Naive thymus-derived CD4-positive, alpha-beta T cell (primary cell): ENCODE results near the gene NCEH1. TPM values are rescaled to one million over a fixed set of nuclear protein-coding genes. Genes with fewer than 3 reads are reported as not detected.

Source experiments
- ATAC-seq: fragments of 150-1000 bp; cut with Tn5 transposase; 2 replicates; pipeline ENCODE4 v1.10.0; 2021; ENCODE audit warnings: mild to moderate bottlenecking, moderate library complexity
- CTCF ChIA-PET: fragments of 350-600 bp; sonication (Branson Sonifier 250); formaldehyde crosslinking; loops from one replicate; lab custom pipeline; 2021; ENCODE audit warnings: antibody characterized with exemption; lab: Charles Lee
- POLR2A ChIA-PET: fragments of 350-600 bp; sonication (Branson Sonifier 250); formaldehyde crosslinking; loops from one replicate; lab custom pipeline; 2021; ENCODE audit warnings: antibody characterized with exemption, inconsistent platforms; lab: Charles Lee
- DNase-seq, 9 donors: peaks; one replicate each; pipeline versions ENCODE4 v3.0.0 to v3.0.0-alpha.2; 2020 to 2022; ENCODE audit warnings: mixed read lengths in 1 of 9
- H3K27ac ChIP-seq: one replicate; pipeline ENCODE4 v1.7.0; 2013; ENCODE audit warnings: mild to moderate bottlenecking, low read depth, low read length, moderate library complexity
- H3K27me3 ChIP-seq, 2 donors: one replicate each; pipeline ENCODE4 v1.7.0; 2013; ENCODE audit warnings: low read length in 2 of 2, mild to moderate bottlenecking in 2 of 2, moderate library complexity in 2 of 2; ENCODE audit not compliant: control insufficient read depth in 2 of 2, insufficient read depth in 2 of 2
- H3K36me3 ChIP-seq, 3 experiments: 1 replicate in 2 of 3; 2 replicates in 1 of 3; pipeline ENCODE4 v1.7.0; 2013; ENCODE audit warnings: low read length in 3 of 3, mild to moderate bottlenecking in 3 of 3, moderate library complexity in 1 of 3; ENCODE audit not compliant: insufficient read depth in 3 of 3, control insufficient read depth in 2 of 3
- H3K4me1 ChIP-seq, 2 donors: one replicate each; pipeline ENCODE4 v1.7.0; 2013; ENCODE audit warnings: low read length in 2 of 2, mild to moderate bottlenecking in 2 of 2, moderate library complexity in 1 of 2; ENCODE audit not compliant: control insufficient read depth in 2 of 2, insufficient read depth in 2 of 2
- H3K4me3 ChIP-seq: 2 replicates; pipeline ENCODE4 v1.7.0; 2013; ENCODE audit warnings: mild to moderate bottlenecking, low read length
- H3K9me3 ChIP-seq, 3 experiments: 1 replicate in 2 of 3; 2 replicates in 1 of 3; pipeline ENCODE4 v1.7.0; 2013; ENCODE audit warnings: low read length in 3 of 3; ENCODE audit not compliant: control insufficient read depth in 2 of 3
- H3K27ac Mint-ChIP-seq, 9 donors: one replicate each; pipeline ENCODE4 v1.8.0; 2020 to 2022; ENCODE audit warnings: mixed read lengths in 9 of 9, mild to moderate bottlenecking in 8 of 9, moderate library complexity in 5 of 9, inconsistent platforms in 2 of 9
- H3K27me3 Mint-ChIP-seq, 5 donors: one replicate each; pipeline ENCODE4 v1.8.0; 2021 to 2022; ENCODE audit warnings: mixed read lengths in 5 of 5, mild to moderate bottlenecking in 1 of 5
- H3K36me3 Mint-ChIP-seq, 5 donors: one replicate each; pipeline ENCODE4 v1.8.0; 2020 to 2022; ENCODE audit warnings: mixed read lengths in 5 of 5, mild to moderate bottlenecking in 3 of 5, inconsistent platforms in 1 of 5
- H3K4me1 Mint-ChIP-seq, 7 donors: one replicate each; pipeline ENCODE4 v1.8.0; 2020 to 2022; ENCODE audit warnings: mixed read lengths in 7 of 7, mild to moderate bottlenecking in 3 of 7, inconsistent platforms in 1 of 7
- H3K4me3 Mint-ChIP-seq, 10 donors: one replicate each; pipeline ENCODE4 v1.8.0; 2020 to 2022; ENCODE audit warnings: mild to moderate bottlenecking in 10 of 10, mixed read lengths in 10 of 10, moderate library complexity in 6 of 10, inconsistent platforms in 2 of 10
- H3K9me3 Mint-ChIP-seq, 11 donors: one replicate each; pipeline ENCODE4 v1.8.0; 2020 to 2022; ENCODE audit warnings: mixed read lengths in 11 of 11, mild to moderate bottlenecking in 4 of 11, inconsistent platforms in 1 of 11, moderate library complexity in 1 of 11
- intact Hi-C, 2 donors: fragments of 100-400 bp; cut with micrococcal nuclease; formaldehyde crosslinking; loops; one replicate each; pipeline ENCODE4 v1.15.1; 2023
- polyA plus RNA-seq, 2 donors: library from polyadenylated mRNA; unstranded; fragments of 300-500 nt; fragmentation: Illumina TruSeq; gene quantifications; one replicate each; pipeline ENCODE4 v1.2.3, GENCODE V29; 2021
- total RNA-seq, 6 experiments: library from RNA in 5 of 6; stranded (reverse) in 5 of 6; gene quantifications; 1 replicate in 5 of 6; 2 replicates in 1 of 6; pipeline ENCODE4 v1.2.3 and lab custom pipeline; 2021 to 2026

NCEH1 gene
- total and polyA plus RNA-seq, 7 experiments from 2014 or later, result 1.2 to 8.9 (median 3.5) TPM

GRCh38 chr3:172750368-172751174, 39.7 kb upstream of the NCEH1 start, which contains the start of gene ECT2:
Gene ECT2, plus strand, starts transcription at chr3:172750726. Its CDS starts 3,805 bp downstream, at chr3:172754531.
- H3K27ac Mint-ChIP-seq, result peak within 1 kb of the TSS; percentile 52 to 98 (median 85)
- peaks cover 5% of the 10 kb centered on the region in 2 donors for H3K4me1 ChIP-seq
- intact Hi-C loops, result loop anchor here (1.0 to 5.0 kb wide), 17 partner anchors 39 to 1880 kb away; partner anchors contain the start of genes EIF5A2 (in 2 of the 2), FNDC3B (in 2 of the 2), NCEH1 (in 2 of the 2) and TNFSF10 (in 2 of the 2)
- ATAC-seq (peak; percentile 98), DNase-seq (peak; percentile 87 to 98 (median 94))
- H3K27me3 ChIP-seq, result no peaks in the 10 kb centered on the region
- H3K4me1 Mint-ChIP-seq, result peaks cover 6 to 45% (median 15%) of the 10 kb centered on the region in 7 donors
- H3K4me3 ChIP-seq, result peak within 1 kb of the TSS; percentile 88
- ChIA-PET POLR2A (interaction anchor here (1.2 kb wide), 1 partner anchor 227 kb away, joined by 4 read pairs; the partner anchor contains the start of gene TNFSF10), CTCF (interaction anchor here (0.7 to 1.0 kb wide), 3 partner anchors 18 to 614 kb away, joined by 3 read pairs; no protein-coding TSS in a partner anchor)
- peaks cover 0 to 4% (median 0%) of the 10 kb centered on the region in 11 donors for H3K9me3 Mint-ChIP-seq
- H3K27ac ChIP-seq, result peak within 1 kb of the TSS; percentile 63
- H3K27me3 Mint-ChIP-seq, result peaks cover 0 to 8% (median 0%) of the 10 kb centered on the region in 5 donors
- peak within 1 kb of the TSS; percentile 88 to 100 (median 96) for H3K4me3 Mint-ChIP-seq
- peaks cover 0 to 14% (median 0%) of the 10 kb centered on the region in 5 donors for H3K36me3 Mint-ChIP-seq
- H3K9me3 ChIP-seq, result no peaks in the 10 kb centered on the region
- peaks cover 0 to 3% (median 0%) of the 10 kb centered on the region in 3 experiments for H3K36me3 ChIP-seq

- Histone ChIP-seq H3K36me3 (peaks cover 0 to 3% (median 0%) of the 10 kb centered on the region in 3 experiments), H3K27ac (peak overlapping the region; percentile 60), H3K4me3 (peak overlapping the region; percentile 88), H3K27me3 (no peaks in the 10 kb centered on the region), H3K9me3 (no peaks in the 10 kb centered on the region), H3K4me1 (peaks cover 5% of the 10 kb centered on the region in 2 donors)
- ATAC-seq (no peak), DNase-seq (no peak)
- intact Hi-C loops, result loop anchor here (1.0 to 5.0 kb wide), 17 partner anchors 39 to 1880 kb away; partner anchors contain the start of genes EIF5A2 (in 2 of the 2), FNDC3B (in 2 of the 2), NCEH1 (in 2 of the 2) and TNFSF10 (in 2 of the 2)
- H3K27ac Mint-ChIP-seq, result peak overlapping the region; percentile 52 to 98 (median 85)
- POLR2A ChIA-PET, result interaction anchor here (1.2 kb wide), 1 partner anchor 227 kb away, joined by 4 read pairs; the partner anchor contains the start of gene TNFSF10
- H3K36me3 Mint-ChIP-seq, result peaks cover 0 to 11% (median 0%) of the 10 kb centered on the region in 5 donors
- peaks cover 0 to 4% (median 0%) of the 10 kb centered on the region in 11 donors for H3K9me3 Mint-ChIP-seq
- H3K4me1 Mint-ChIP-seq, result peaks cover 6 to 40% (median 15%) of the 10 kb centered on the region in 7 donors
- peaks cover 0 to 11% (median 0%) of the 10 kb centered on the region in 5 donors for H3K27me3 Mint-ChIP-seq
- peak overlapping the region; percentile 88 to 100 (median 96) for H3K4me3 Mint-ChIP-seq
- CTCF ChIA-PET, result interaction anchor here (0.7 to 1.0 kb wide), 4 partner anchors 17 to 614 kb away, joined by 3 to 4 read pairs (median 3); no protein-coding TSS in a partner anchor
These were observed 39.2 kb upstream of the NCEH1 start for GRCh38 chr3:172750069-172750367.

GRCh38 chr3:172749230-172749965, 38.5 kb upstream of the NCEH1 start:
- ChIA-PET CTCF (interaction anchor here (0.8 to 1.0 kb wide), 3 partner anchors 17 to 364 kb away, joined by 3 to 4 read pairs (median 3); no protein-coding TSS in a partner anchor), POLR2A (interaction anchor here (1.2 kb wide), 1 partner anchor 226 kb away, joined by 4 read pairs; the partner anchor contains the start of gene TNFSF10)
- H3K27ac ChIP-seq, result no peak overlapping the region
- Mint-ChIP-seq H3K4me1 (peaks cover 6 to 35% (median 15%) of the 10 kb centered on the region in 7 donors), H3K36me3 (peaks cover 0 to 9% (median 0%) of the 10 kb centered on the region in 5 donors), H3K4me3 (peak overlapping the region in 7 of 10 donors; percentile 88 to 100 (median 98)), H3K27ac (peak overlapping the region in 7 of 9 donors; percentile 6 to 97 (median 44)), H3K9me3 (peaks cover 0 to 4% (median 0%) of the 10 kb centered on the region in 11 donors), H3K27me3 (peaks cover 0 to 15% (median 0%) of the 10 kb centered on the region in 5 donors)
- H3K4me1 ChIP-seq, result peaks cover 5% of the 10 kb centered on the region in 2 donors
- ATAC-seq (no peak), DNase-seq (no peak)
- H3K27me3 ChIP-seq, result no peaks in the 10 kb centered on the region
- H3K36me3 ChIP-seq, result peaks cover 0 to 3% (median 0%) of the 10 kb centered on the region in 3 experiments
- peak overlapping the region; percentile 88 for H3K4me3 ChIP-seq
- intact Hi-C loops, result no loop called here
- no peaks in the 10 kb centered on the region for H3K9me3 ChIP-seq

GRCh38 chr3:172746475-172746874, 35.6 kb upstream of the NCEH1 start:
- peaks cover 5% of the 10 kb centered on the region in 2 donors for H3K4me1 ChIP-seq
- DNase-seq, result no peak
- Mint-ChIP-seq H3K4me1 (peaks cover 5 to 12% (median 11%) of the 10 kb centered on the region in 7 donors), H3K4me3 (no peak overlapping the region), H3K9me3 (peaks cover 0 to 4% (median 0%) of the 10 kb centered on the region in 11 donors), H3K36me3 (no peaks in the 10 kb centered on the region), H3K27ac (no peak overlapping the region), H3K27me3 (peaks cover 0 to 18% (median 0%) of the 10 kb centered on the region in 5 donors)
- no peak overlapping the region for H3K4me3 ChIP-seq
- intact Hi-C loops, result no loop called here
- ATAC-seq, result no peak
- H3K27ac ChIP-seq, result no peak overlapping the region
- peaks cover 0 to 3% (median 0%) of the 10 kb centered on the region in 3 experiments for H3K36me3 ChIP-seq
- ChIA-PET CTCF (no interaction called here), POLR2A (no interaction called here)
- H3K27me3 ChIP-seq, result no peaks in the 10 kb centered on the region
- no peaks in the 10 kb centered on the region for H3K9me3 ChIP-seq

GRCh38 chr3:172739462-172739861, 28.6 kb upstream of the NCEH1 start:
- Histone ChIP-seq H3K4me1 (no peaks in the 10 kb centered on the region), H3K36me3 (no peaks in the 10 kb centered on the region), H3K9me3 (no peaks in the 10 kb centered on the region), H3K27me3 (no peaks in the 10 kb centered on the region), H3K4me3 (no peak overlapping the region), H3K27ac (no peak overlapping the region)
- ATAC-seq, result peak; percentile 38
- ChIA-PET POLR2A (no interaction called here), CTCF (no interaction called here)
- Mint-ChIP-seq H3K4me3 (no peak overlapping the region), H3K9me3 (no peaks in the 10 kb centered on the region), H3K27ac (peak overlapping the region in 1 of 9 donors; percentile 43), H3K4me1 (peaks cover 0 to 1% (median 0%) of the 10 kb centered on the region in 7 donors), H3K36me3 (no peaks in the 10 kb centered on the region), H3K27me3 (peaks cover 4 to 21% (median 8%) of the 10 kb centered on the region in 5 donors)
- DNase-seq, result no peak
- intact Hi-C loops, result no loop called here

GRCh38 chr3:172735014-172735413, 24.1 kb upstream of the NCEH1 start:
- DNase-seq, result no peak
- Mint-ChIP-seq H3K36me3 (no peaks in the 10 kb centered on the region), H3K27ac (no peak overlapping the region), H3K9me3 (no peaks in the 10 kb centered on the region), H3K4me1 (peaks cover 0 to 3% (median 0%) of the 10 kb centered on the region in 7 donors), H3K4me3 (no peak overlapping the region), H3K27me3 (peaks cover 4 to 39% (median 8%) of the 10 kb centered on the region in 5 donors)
- intact Hi-C loops, result no loop called here
- Histone ChIP-seq H3K36me3 (no peaks in the 10 kb centered on the region), H3K4me3 (no peak overlapping the region), H3K4me1 (no peaks in the 10 kb centered on the region), H3K27ac (no peak overlapping the region), H3K9me3 (no peaks in the 10 kb centered on the region), H3K27me3 (no peaks in the 10 kb centered on the region)
- ChIA-PET CTCF (no interaction called here), POLR2A (no interaction called here)
- ATAC-seq, result no peak
